Measurements from ENCODE around the gene POLR1C.
A peak's percentile ranks its signal among the peaks of the same experiment; 100 is the strongest.
"Not testable (repeated sequence)": the region's sequence is repeated elsewhere in the genome, so short reads cannot be mapped to it uniquely, and the experiment has no call there.

POLR1C gene

GRCh38 chr6:43493833-43494232, 23.1 kb upstream of the POLR1C start:
- DNase-seq, result no peak

- DNase-seq, result no peak
Measured at GRCh38 chr6:43494321-43494720, 22.6 kb upstream of the POLR1C start.

GRCh38 chr6:43494766-43495165, 22.1 kb upstream of the POLR1C start:
- DNase-seq, result no peak

- DNase-seq, result peak; percentile 12
Measured at GRCh38 chr6:43495409-43495941, 21.4 kb upstream of the POLR1C start.

GRCh38 chr6:43496370-43497128, 20.3 kb upstream of the POLR1C start:
- no peak for DNase-seq

- no peak for DNase-seq
Measured at GRCh38 chr6:43497129-43497396, 19.8 kb upstream of the POLR1C start.

- no peak for DNase-seq
Measured at GRCh38 chr6:43497689-43498088, 19.2 kb upstream of the POLR1C start.

- not testable (repeated sequence) for DNase-seq
Measured at GRCh38 chr6:43498291-43498690, 18.6 kb upstream of the POLR1C start.

GRCh38 chr6:43499028-43499815, 17.7 kb upstream of the POLR1C start:
- DNase-seq, result no peak

GRCh38 chr6:43500921-43501320, 16.0 kb upstream of the POLR1C start:
- no peak for DNase-seq

- no peak for DNase-seq
Measured at GRCh38 chr6:43502666-43503065, 14.2 kb upstream of the POLR1C start.

GRCh38 chr6:43503443-43503842, 13.4 kb upstream of the POLR1C start:
- no peak for DNase-seq

- DNase-seq, result no peak
Measured at GRCh38 chr6:43504756-43505593, 11.9 kb upstream of the POLR1C start.

GRCh38 chr6:43505718-43506117, 11.2 kb upstream of the POLR1C start:
- no peak for DNase-seq

- no peak for DNase-seq
Measured at GRCh38 chr6:43506171-43506570, 10.7 kb upstream of the POLR1C start.

GRCh38 chr6:43506667-43507471, 10.0 kb upstream of the POLR1C start:
- peak; percentile 80 for DNase-seq

GRCh38 chr6:43508481-43509141, 8.3 kb upstream of the POLR1C start:
- no peak for DNase-seq

GRCh38 chr6:43509142-43509983, 7.5 kb upstream of the POLR1C start:
- peak; percentile 5 for DNase-seq

GRCh38 chr6:43509984-43510826, 6.7 kb upstream of the POLR1C start, which contains the start of gene LRRC73:
Gene LRRC73, minus strand, starts transcription at chr6:43510346. Its CDS starts 561 bp downstream, at chr6:43509785.
- DNase-seq, result peak; percentile 78

GRCh38 chr6:43510827-43511163, 6.1 kb upstream of the POLR1C start:
- no peak for DNase-seq

Measured in inflammatory macrophage treated with lipopolysaccharide for 4 hours (primary cell).